Measurements from ENCODE around the gene KDM4B. TPM values are rescaled to one million over a fixed set of nuclear protein-coding genes. Genes with fewer than 3 reads are reported as not detected.

The KDM4B gene
- total RNA-seq, 1 experiment from 2014 or later, result 35.9 TPM

GRCh38 chr19:5055457-5055776 is 86.5 kb downstream of the KDM4B start:
- ATAC-seq (no peak), DNase-seq (ENCODE audit: low read depth, low spot score) (no peak)
- H3K27me3 ChIP-seq (ENCODE audit: insufficient read depth, low read length), result no peaks in the 10 kb centered on the region
- BruUV-seq (replicated peaks), result no TSS peak
- no peaks in the 10 kb centered on the region for H4K20me1 ChIP-seq (ENCODE audit: insufficient read depth)
- TF ChIP-seq JUND (IDR thresholded peaks at IDR 0.05), result no peak
- TF ChIP-seq ELF1 (IDR thresholded peaks at IDR 0.05; ENCODE audit: borderline replicate concordance, low read depth), result no peak
- no peak for TF ChIP-seq EGR1 (IDR thresholded peaks at IDR 0.05; ENCODE audit: low read depth)
- TF ChIP-seq ZBTB33 (IDR thresholded peaks at IDR 0.05; ENCODE audit: extremely low read depth, insufficient replicate concordance, low read length), result no peak
- no peak overlapping the region for H3K9ac ChIP-seq (ENCODE audit: low read length)
- H3K4me1 ChIP-seq (ENCODE audit: control insufficient read depth in 1 of 2, insufficient read depth in 2 of 2, low read length in 2 of 2), result no peaks in the 10 kb centered on the region
- H3K36me3 ChIP-seq (ENCODE audit: control insufficient read depth in 1 of 2, insufficient read depth in 2 of 2, low read length in 2 of 2), result no peaks in the 10 kb centered on the region
- no peaks in the 10 kb centered on the region for H3K79me2 ChIP-seq (ENCODE audit: insufficient read depth, low read length)
- ChIA-PET CTCF (no interaction called here), RAD21 (ENCODE audit: low non-redundant PET in 1 of 2, low total read pairs in 2 of 2, uncharacterized antibody in 2 of 2, unreplicated experiment in 2 of 2) (no interaction called here), POLR2A (no interaction called here)
- no peaks in the 10 kb centered on the region for H3K9me3 ChIP-seq (ENCODE audit: control insufficient read depth in 1 of 2, insufficient read depth in 1 of 2, low read depth in 1 of 2, low read length in 2 of 2)
- no peak overlapping the region for H3K4me3 ChIP-seq (replicated peaks in 1 of 2; ENCODE audit: low read depth in 1 of 2, low read length in 2 of 2)
- intact Hi-C loops (cut with micrococcal nuclease), result no loop called here
- H3K27ac ChIP-seq (ENCODE audit: low read depth, low read length), result no peak overlapping the region
- no peak overlapping the region for H3K4me2 ChIP-seq (ENCODE audit: low read length)
- H3K9me2 ChIP-seq (ENCODE audit: insufficient read depth), result no peaks in the 10 kb centered on the region
- no peak overlapping the region for H2AFZ ChIP-seq (ENCODE audit: low read depth, low read length, poor library complexity, severe bottlenecking)

- Histone ChIP-seq H3K9ac (ENCODE audit: low read length) (no peak overlapping the region), H3K4me3 (replicated peaks in 1 of 2; ENCODE audit: low read depth in 1 of 2, low read length in 2 of 2) (no peak overlapping the region), H3K36me3 (ENCODE audit: control insufficient read depth in 1 of 2, insufficient read depth in 2 of 2, low read length in 2 of 2) (no peaks in the 10 kb centered on the region), H3K27ac (ENCODE audit: low read depth, low read length) (no peak overlapping the region), H3K27me3 (ENCODE audit: insufficient read depth, low read length) (no peaks in the 10 kb centered on the region), H3K4me1 (ENCODE audit: control insufficient read depth in 1 of 2, insufficient read depth in 2 of 2, low read length in 2 of 2) (no peaks in the 10 kb centered on the region), H3K79me2 (ENCODE audit: insufficient read depth, low read length) (no peaks in the 10 kb centered on the region), H2AFZ (ENCODE audit: low read depth, low read length, poor library complexity, severe bottlenecking) (no peak overlapping the region), H3K4me2 (ENCODE audit: low read length) (no peak overlapping the region), H3K9me3 (ENCODE audit: control insufficient read depth in 1 of 2, insufficient read depth in 1 of 2, low read depth in 1 of 2, low read length in 2 of 2) (no peaks in the 10 kb centered on the region), H4K20me1 (ENCODE audit: insufficient read depth) (no peaks in the 10 kb centered on the region), H3K9me2 (ENCODE audit: insufficient read depth) (no peaks in the 10 kb centered on the region)
- ATAC-seq, result peak; percentile 91
- TF ChIP-seq TCF7L2 (IDR thresholded peaks at IDR 0.05; ENCODE audit: borderline replicate concordance, extremely low read depth, insufficient read depth, insufficient read length), result no peak
- ChIA-PET CTCF (no interaction called here), RAD21 (ENCODE audit: low non-redundant PET in 1 of 2, low total read pairs in 2 of 2, uncharacterized antibody in 2 of 2, unreplicated experiment in 2 of 2) (no interaction called here), POLR2A (no interaction called here)
- BruUV-seq (replicated peaks), result no TSS peak
- DNase-seq (ENCODE audit: low read depth, low spot score), result no peak
- intact Hi-C loops (cut with micrococcal nuclease), result no loop called here
These were observed 88.9 kb downstream of the KDM4B start for GRCh38 chr19:5057860-5058259.

Measured in HCT116 (cell line).